NCI-H82 treated with DMSO at 0.1 percent for 48 hours (cell line): Measurements from ENCODE around the gene C6orf47.
A peak's percentile ranks its signal among the peaks of the same experiment; 100 is the strongest.

Experiments
- DNase-seq: peaks from one replicate; lab custom pipeline; 2025; ENCODE audit not compliant: unreplicated experiment; lab: John Stamatoyannopoulos, UW

The C6orf47 gene

DNA sequence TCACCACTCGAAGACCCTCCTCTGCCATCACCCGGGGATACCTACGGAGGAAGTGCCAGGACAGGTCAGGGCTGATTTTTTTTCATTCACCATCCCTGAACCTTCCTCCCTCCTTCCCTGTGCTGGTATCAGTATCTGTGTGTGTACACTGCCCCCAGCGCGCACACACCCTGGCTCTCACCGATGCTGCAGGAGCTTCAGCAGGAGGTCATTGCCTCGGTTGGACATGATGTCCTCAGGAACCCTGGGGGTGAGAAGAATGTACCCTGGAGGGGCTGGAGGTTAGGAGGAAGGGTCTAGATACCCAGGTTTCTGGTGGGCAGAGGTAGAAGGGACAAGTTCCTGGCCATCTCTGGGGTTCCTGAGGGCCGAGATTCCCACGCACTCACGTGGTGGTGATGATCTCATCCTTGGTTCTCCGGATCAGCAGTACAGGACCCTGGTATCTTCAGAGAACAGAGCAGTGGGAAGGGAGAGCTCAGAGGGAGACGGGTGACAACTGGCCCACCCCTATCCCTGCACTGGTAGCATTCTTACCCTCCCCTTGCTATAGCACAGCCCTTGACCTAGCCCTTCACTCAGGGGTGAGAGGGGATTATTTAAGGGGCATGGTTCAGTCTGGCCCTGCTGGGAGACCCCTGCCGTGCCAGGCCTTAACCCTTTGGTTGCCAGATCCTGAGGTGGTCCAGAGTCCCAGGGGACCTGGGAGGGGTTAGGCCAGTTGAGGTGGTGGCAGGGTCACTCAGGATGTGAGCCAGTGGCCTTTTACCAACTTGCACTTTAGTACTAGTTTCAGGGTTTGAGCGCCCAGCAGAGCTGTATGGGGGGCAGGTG, 27.5 kb upstream of the C6orf47 start:
- DNase-seq = no peak

DNA sequence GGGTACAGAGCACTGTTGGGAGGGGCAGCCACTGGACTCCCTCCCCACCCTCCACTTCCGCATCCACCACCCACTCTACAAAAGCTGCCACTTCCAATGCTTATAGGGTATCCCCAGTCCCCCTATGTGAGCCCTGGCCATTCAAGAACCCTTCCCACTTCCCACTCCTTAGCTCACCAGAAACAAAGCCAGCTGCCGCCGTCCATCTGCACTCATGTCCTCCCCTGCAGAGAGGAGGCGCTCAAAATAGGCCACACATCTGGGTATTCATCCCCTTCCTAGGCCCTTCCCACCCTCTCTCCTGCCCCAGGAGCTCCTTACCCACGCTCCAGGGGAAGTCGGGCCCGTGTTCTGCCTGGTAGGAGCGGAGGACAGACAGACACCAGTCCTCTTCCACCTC, 26.7 kb upstream of the C6orf47 start:
- DNase-seq = no peak

DNA sequence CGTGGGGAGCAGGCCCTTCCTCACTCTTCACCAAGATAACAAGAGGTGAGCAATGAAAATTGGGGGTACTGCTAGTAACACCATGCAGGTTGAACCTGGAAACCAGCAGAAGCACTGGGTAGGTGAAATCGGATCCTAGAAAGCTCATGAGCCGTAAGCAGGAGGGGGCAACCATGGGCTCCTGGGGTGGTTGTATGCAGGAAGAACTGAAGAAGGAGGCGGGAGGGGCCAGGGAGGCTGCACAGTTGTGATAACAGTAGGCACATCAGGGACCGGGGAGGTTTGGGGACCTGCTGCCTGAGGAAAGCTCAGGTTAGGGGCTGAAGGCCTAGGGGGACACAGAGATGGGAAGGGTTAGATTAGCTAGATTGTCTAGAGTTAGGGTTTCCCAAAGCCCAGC, 25.9 kb upstream of the C6orf47 start:
- DNase-seq = no peak

- DNase-seq = no peak
These were observed 23.0 kb upstream of the C6orf47 start for GRCh38 chr6:31683591-31683990.

GRCh38 chr6:31681135-31681671, 20.6 kb upstream of the C6orf47 start:
- DNase-seq = no peak

DNA sequence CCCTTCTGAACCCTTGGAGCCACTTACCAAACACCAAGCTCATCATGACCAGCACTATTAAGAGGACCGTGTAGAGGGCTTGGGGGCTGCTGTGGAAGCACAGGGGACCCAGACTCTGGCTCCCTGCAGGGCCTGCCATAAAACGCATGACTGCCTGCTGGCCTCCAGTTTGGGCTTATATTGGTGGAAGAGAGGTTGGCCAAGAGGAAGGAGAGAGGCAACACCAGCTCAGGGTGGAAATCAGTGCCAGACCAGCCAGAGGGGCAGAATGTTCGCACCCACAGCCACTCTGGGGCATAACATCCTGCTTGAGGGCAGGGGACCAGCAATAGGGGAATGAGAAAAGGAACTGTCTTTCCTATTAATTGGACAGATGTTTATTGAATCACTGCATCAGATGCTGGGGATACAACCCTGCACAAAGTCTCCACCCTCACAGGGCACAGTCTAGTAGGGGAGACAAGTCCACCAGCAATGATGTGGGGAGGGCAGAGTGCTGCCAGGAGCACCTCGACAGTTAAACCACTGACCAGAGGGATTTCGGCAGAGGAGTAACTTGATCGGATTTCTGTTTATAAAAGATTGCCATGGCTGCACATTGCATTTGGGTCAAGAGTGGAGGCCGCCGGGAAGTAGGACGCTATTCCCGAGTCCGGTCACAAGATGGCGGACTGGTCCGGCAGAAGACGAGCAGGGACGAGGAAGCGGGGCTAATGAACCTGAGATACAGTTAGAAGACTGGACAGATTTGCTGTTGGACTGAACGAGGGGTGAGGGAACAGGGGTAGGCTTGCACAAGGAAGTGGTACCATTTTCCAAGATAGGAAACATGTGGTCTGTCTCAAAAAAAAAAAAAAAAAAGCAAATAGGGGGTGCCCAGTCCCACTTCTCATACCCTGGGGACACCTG, 19.9 kb upstream of the C6orf47 start, which contains the start of gene LY6G5C:
Gene LY6G5C (minus strand): TSS at position 842 of the 909 bp plus-strand sequence. CDS start 694 bp downstream, at position 148.
- DNase-seq = peak; percentile 76

DNA sequence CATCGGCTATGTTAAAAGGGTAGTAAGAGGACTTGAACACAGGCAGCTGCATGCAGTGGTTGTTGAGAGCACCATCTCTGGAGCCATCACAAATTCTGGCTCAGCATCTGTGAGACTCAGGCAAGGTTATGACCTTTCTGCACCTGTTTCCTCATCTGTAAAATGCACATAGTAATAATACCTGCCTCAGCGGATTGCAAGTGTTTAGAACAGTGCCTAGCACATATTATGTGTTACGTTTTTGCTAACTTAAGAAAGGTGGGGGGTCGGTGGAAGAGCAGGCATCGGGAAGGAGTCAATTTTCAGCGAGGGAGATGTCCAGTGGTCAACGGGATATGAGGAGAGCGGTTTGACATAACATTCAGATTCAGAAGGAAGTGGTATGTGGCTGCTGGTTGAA, 17.4 kb upstream of the C6orf47 start:
- DNase-seq = no peak

DNA sequence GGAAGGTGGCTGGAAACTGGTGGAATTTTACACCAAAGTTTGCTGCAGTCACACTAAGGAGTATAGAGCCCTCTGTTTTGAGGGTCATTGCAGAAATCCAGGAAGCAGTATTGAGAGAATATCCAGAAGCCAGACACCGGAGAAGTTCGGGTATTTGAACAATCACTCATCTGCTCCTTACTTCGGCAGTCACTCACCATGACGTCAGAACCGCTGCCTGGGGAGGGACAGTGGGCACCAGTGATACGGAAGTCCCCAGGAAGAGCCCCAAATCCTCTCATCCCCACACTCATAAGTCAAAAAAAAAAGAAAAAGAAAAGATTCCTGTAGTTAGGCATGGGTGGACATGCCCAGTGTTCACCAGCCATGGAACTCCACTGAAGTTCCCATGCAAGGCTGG, 16.3 kb upstream of the C6orf47 start:
- no peak for DNase-seq

GRCh38 chr6:31676322-31676903, 15.8 kb upstream of the C6orf47 start:
- no peak for DNase-seq

GRCh38 chr6:31669676-31670075, 9.1 kb upstream of the C6orf47 start, which contains the start of gene LY6G5B:
Gene LY6G5B, plus strand, starts transcription at chr6:31669976. Its CDS starts 975 bp downstream, at chr6:31670951.
- DNase-seq = no peak

DNA sequence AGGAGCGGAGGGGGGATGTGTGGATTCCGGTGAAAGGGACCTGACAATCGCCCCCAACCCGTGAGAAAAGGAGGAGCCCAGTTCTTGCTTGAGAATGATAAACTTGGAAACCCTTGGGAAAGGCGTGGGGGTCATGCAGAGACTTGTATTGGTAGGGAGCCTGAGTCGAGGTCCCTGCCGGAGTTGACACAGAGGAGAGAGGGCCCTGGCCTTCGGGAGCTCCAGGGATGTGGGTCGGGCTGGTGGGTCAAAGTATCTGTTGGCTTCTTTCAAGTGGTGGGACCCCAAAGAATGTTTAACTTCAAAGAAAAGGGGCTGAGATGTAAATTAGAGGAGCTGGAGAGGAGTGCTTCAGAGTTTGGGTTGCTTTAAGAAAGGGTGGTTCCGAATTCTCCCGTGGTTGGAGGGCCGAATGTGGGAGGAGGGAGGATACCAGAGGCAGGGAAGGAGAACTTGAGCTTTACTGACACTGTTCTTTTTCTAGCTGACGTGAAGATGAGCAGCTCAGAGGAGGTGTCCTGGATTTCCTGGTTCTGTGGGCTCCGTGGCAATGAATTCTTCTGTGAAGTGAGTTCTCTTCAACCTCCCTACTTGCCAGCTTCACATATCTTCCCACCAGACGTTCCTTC, 5.9 kb upstream of the C6orf47 start:
- DNase-seq = no peak

- DNase-seq = peak; percentile 99
These were observed 5.1 kb upstream of the C6orf47 start, which contains the start of gene CSNK2B for GRCh38 chr6:31665501-31666336. Gene CSNK2B, plus strand, starts transcription at chr6:31666080. Its CDS starts 752 bp downstream, at chr6:31666832.

GRCh38 chr6:31664790-31665500, 4.4 kb upstream of the C6orf47 start, which contains the start of gene GPANK1:
Gene GPANK1, minus strand, starts transcription at chr6:31664997. Its CDS starts 519 bp downstream, at chr6:31664478.
- DNase-seq = peak; percentile 79

GRCh38 chr6:31663961-31664789, 3.6 kb upstream of the C6orf47 start:
- DNase-seq = peak; percentile 5

- no peak for DNase-seq
These were observed 2.8 kb upstream of the C6orf47 start for GRCh38 chr6:31663126-31663960.

DNA sequence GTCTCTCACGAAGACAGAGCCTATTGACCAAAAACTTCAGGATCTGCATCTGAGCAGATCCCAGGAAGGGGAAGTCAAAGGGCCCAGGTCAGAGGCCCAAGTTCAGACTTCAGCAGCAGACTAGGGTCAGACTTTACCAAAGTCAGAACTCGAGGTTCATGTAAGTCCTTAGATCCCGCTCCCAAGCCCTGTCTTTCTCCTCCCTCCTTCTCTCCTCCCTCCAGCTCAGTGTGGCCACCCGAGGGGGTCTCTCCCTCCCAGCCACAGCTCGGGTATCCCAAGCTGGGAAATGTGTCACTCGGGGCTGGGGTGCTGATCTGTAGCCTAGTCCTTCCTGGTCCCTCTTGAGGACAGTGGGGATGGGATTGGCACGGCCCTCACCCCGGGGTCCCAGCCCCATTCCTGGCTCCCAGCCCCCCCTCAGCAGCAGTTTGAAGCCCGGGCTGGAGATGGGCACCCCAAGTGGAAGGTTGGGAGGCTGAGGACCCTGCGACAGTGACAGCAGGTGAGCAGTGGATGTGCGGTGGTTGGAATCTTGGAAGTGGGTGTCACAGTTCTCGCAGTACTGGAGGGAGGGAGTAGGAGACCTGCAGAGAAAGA, 1.6 kb upstream of the C6orf47 start:
- no peak for DNase-seq
